Duodenal mucosa (tissue), 2 donors: ENCODE results near the gene IL12RB2.
"Not testable (repeated sequence)": the region's sequence is repeated elsewhere in the genome, so short reads cannot be mapped to it uniquely, and the experiment has no call there.

ENCODE experiments used
- H3K27ac ChIP-seq: one replicate; pipeline ENCODE4 v1.7.0; 2013; ENCODE audit warnings: low read depth, low read length
- H3K27me3 ChIP-seq, 2 donors: one replicate each; pipeline ENCODE4 v1.7.0; 2013; ENCODE audit warnings: low read length in 2 of 2, control low read depth in 1 of 2; ENCODE audit not compliant: insufficient read depth in 2 of 2, control insufficient read depth in 1 of 2
- H3K36me3 ChIP-seq, 2 donors: one replicate each; pipeline ENCODE4 v1.7.0; 2013; ENCODE audit warnings: low read length in 2 of 2, control low read depth in 1 of 2; ENCODE audit not compliant: insufficient read depth in 2 of 2, control insufficient read depth in 1 of 2
- H3K4me1 ChIP-seq, 2 donors: one replicate each; pipeline ENCODE4 v1.7.0; 2013; ENCODE audit warnings: low read length in 2 of 2, control low read depth in 1 of 2; ENCODE audit not compliant: insufficient read depth in 2 of 2, control insufficient read depth in 1 of 2
- H3K4me3 ChIP-seq, 2 donors: one replicate each; pipeline ENCODE4 v1.7.0; 2013; ENCODE audit warnings: low read length in 2 of 2, low read depth in 1 of 2
- H3K9ac ChIP-seq, 2 donors: one replicate each; pipeline ENCODE4 v1.7.0; 2013; ENCODE audit warnings: low read length in 2 of 2, low read depth in 1 of 2
- H3K9me3 ChIP-seq, 2 donors: one replicate each; pipeline ENCODE4 v1.7.0; 2013; ENCODE audit warnings: low read length in 2 of 2, control low read depth in 1 of 2; ENCODE audit not compliant: control insufficient read depth in 1 of 2

IL12RB2 gene

GRCh38 chr1:67393737-67394136 lies 86.1 kb downstream of the IL12RB2 start:
- no peaks in the 10 kb centered on the region for H3K9me3 ChIP-seq
- H3K27ac ChIP-seq, result no peak overlapping the region
- H3K4me1 ChIP-seq, result no peaks in the 10 kb centered on the region
- H3K27me3 ChIP-seq, result no peaks in the 10 kb centered on the region
- H3K9ac ChIP-seq, result no peak overlapping the region
- no peaks in the 10 kb centered on the region for H3K36me3 ChIP-seq
- H3K4me3 ChIP-seq, result no peak overlapping the region

GRCh38 chr1:67394548-67394947 lies 86.9 kb downstream of the IL12RB2 start:
- Histone ChIP-seq H3K4me1 (no peaks in the 10 kb centered on the region), H3K9ac (no peak overlapping the region), H3K27me3 (no peaks in the 10 kb centered on the region), H3K27ac (no peak overlapping the region), H3K36me3 (no peaks in the 10 kb centered on the region), H3K9me3 (no peaks in the 10 kb centered on the region), H3K4me3 (no peak overlapping the region)

- H3K4me3 ChIP-seq, result no peak overlapping the region
- no peak overlapping the region for H3K27ac ChIP-seq
- no peak overlapping the region for H3K9ac ChIP-seq
- no peaks in the 10 kb centered on the region for H3K9me3 ChIP-seq
- H3K36me3 ChIP-seq, result no peaks in the 10 kb centered on the region
- no peaks in the 10 kb centered on the region for H3K4me1 ChIP-seq
- H3K27me3 ChIP-seq, result no peaks in the 10 kb centered on the region
Measured at GRCh38 chr1:67399199-67399993, 91.7 kb downstream of the IL12RB2 start.

GRCh38 chr1:67400029-67400786 lies 92.5 kb downstream of the IL12RB2 start:
- H3K9me3 ChIP-seq, H3K9ac ChIP-seq, H3K36me3 ChIP-seq, H3K4me1 ChIP-seq, H3K27ac ChIP-seq, H3K27me3 ChIP-seq, H3K4me3 ChIP-seq: not testable (repeated sequence)

GRCh38 chr1:67401443-67401842 lies 93.8 kb downstream of the IL12RB2 start:
- H3K27ac ChIP-seq, result no peak overlapping the region
- no peak overlapping the region for H3K9ac ChIP-seq
- H3K27me3 ChIP-seq, result no peaks in the 10 kb centered on the region
- H3K4me3 ChIP-seq, result no peak overlapping the region
- H3K36me3 ChIP-seq, result no peaks in the 10 kb centered on the region
- H3K4me1 ChIP-seq, result no peaks in the 10 kb centered on the region
- H3K9me3 ChIP-seq, result no peaks in the 10 kb centered on the region

GRCh38 chr1:67404212-67404620 lies 96.5 kb downstream of the IL12RB2 start:
- no peaks in the 10 kb centered on the region for H3K27me3 ChIP-seq
- no peak overlapping the region for H3K4me3 ChIP-seq
- no peaks in the 10 kb centered on the region for H3K36me3 ChIP-seq
- no peak overlapping the region for H3K9ac ChIP-seq
- H3K4me1 ChIP-seq, result no peaks in the 10 kb centered on the region
- H3K9me3 ChIP-seq, result no peaks in the 10 kb centered on the region
- H3K27ac ChIP-seq, result no peak overlapping the region

- Histone ChIP-seq H3K4me1 (no peaks in the 10 kb centered on the region), H3K4me3 (no peak overlapping the region), H3K27me3 (no peaks in the 10 kb centered on the region), H3K36me3 (peaks cover 3 to 9% of the 10 kb centered on the region in 2 donors), H3K27ac (no peak overlapping the region), H3K9ac (no peak overlapping the region), H3K9me3 (no peaks in the 10 kb centered on the region)
Measured at GRCh38 chr1:67405473-67406245, 98.0 kb downstream of the IL12RB2 start.

- no peaks in the 10 kb centered on the region for H3K9me3 ChIP-seq
- H3K9ac ChIP-seq, result no peak overlapping the region
- no peak overlapping the region for H3K4me3 ChIP-seq
- H3K36me3 ChIP-seq, result peaks cover 11 to 17% of the 10 kb centered on the region in 2 donors
- no peak overlapping the region for H3K27ac ChIP-seq
- no peaks in the 10 kb centered on the region for H3K4me1 ChIP-seq
- H3K27me3 ChIP-seq, result no peaks in the 10 kb centered on the region
Measured at GRCh38 chr1:67407498-67407897, 99.8 kb downstream of the IL12RB2 start.

GRCh38 chr1:67408148-67408547 lies 100.5 kb downstream of the IL12RB2 start:
- Histone ChIP-seq H3K9me3 (no peaks in the 10 kb centered on the region), H3K4me3 (no peak overlapping the region), H3K27me3 (no peaks in the 10 kb centered on the region), H3K27ac (no peak overlapping the region), H3K9ac (no peak overlapping the region), H3K36me3 (peaks cover 11 to 20% of the 10 kb centered on the region in 2 donors), H3K4me1 (no peaks in the 10 kb centered on the region)

GRCh38 chr1:67413101-67413500 lies 105.4 kb downstream of the IL12RB2 start:
- not testable (repeated sequence) for H3K4me1 ChIP-seq, H3K27ac ChIP-seq, H3K4me3 ChIP-seq, H3K27me3 ChIP-seq, H3K9me3 ChIP-seq, H3K9ac ChIP-seq
- H3K36me3 ChIP-seq, result peaks cover 43 to 68% of the 10 kb centered on the region in 2 donors
